Stimulated activated CD4-positive, alpha-beta T cell treated with anti-CD3 and anti-CD28 coated beads, TNF-alpha, amount 100 ng/mL, for 4 hours (primary cell): Measurements from ENCODE around the gene PRKAG2.
A peak's percentile ranks its signal among the peaks of the same experiment; 100 is the strongest.

ENCODE experiments used
- DNase-seq, 3 experiments: peaks; one replicate each; pipeline ENCODE4 v3.0.0-alpha.2; 2020; ENCODE audit warnings: low read depth in 3 of 3

The PRKAG2 gene

GRCh38 chr7:151727579-151728285 lies 149.2 kb downstream of the PRKAG2 start:
- peak; percentile 11 to 32 (median 21) for DNase-seq

GRCh38 chr7:151726652-151727578 lies 150.0 kb downstream of the PRKAG2 start:
- DNase-seq: no peak

- DNase-seq: no peak
Observed at GRCh38 chr7:151725844-151726651, 150.9 kb downstream of the PRKAG2 start.

- DNase-seq: no peak
Observed at GRCh38 chr7:151724920-151725584, 151.9 kb downstream of the PRKAG2 start.

GRCh38 chr7:151724250-151724915 lies 152.5 kb downstream of the PRKAG2 start:
- no peak for DNase-seq

- DNase-seq: no peak
Observed at GRCh38 chr7:151723321-151723720, 153.6 kb downstream of the PRKAG2 start.

GRCh38 chr7:151722533-151722932 lies 154.4 kb downstream of the PRKAG2 start:
- DNase-seq: no peak

- DNase-seq: no peak
Observed at GRCh38 chr7:151721694-151722093, 155.2 kb downstream of the PRKAG2 start.

- DNase-seq: no peak
Observed at GRCh38 chr7:151721236-151721635, 155.7 kb downstream of the PRKAG2 start.

GRCh38 chr7:151720280-151720679 lies 156.6 kb downstream of the PRKAG2 start:
- no peak for DNase-seq

- no peak for DNase-seq
Observed at GRCh38 chr7:151719897-151720242, 157.0 kb downstream of the PRKAG2 start.

GRCh38 chr7:151719031-151719896 lies 157.7 kb downstream of the PRKAG2 start:
- no peak for DNase-seq

- DNase-seq: no peak
Observed at GRCh38 chr7:151717918-151718317, 159.0 kb downstream of the PRKAG2 start.

GRCh38 chr7:151717415-151717814 lies 159.5 kb downstream of the PRKAG2 start:
- no peak for DNase-seq

GRCh38 chr7:151716323-151716722 lies 160.6 kb downstream of the PRKAG2 start:
- no peak for DNase-seq

- DNase-seq: no peak
Observed at GRCh38 chr7:151715666-151716315, 161.1 kb downstream of the PRKAG2 start.

- DNase-seq: no peak
Observed at GRCh38 chr7:151714201-151714600, 162.7 kb downstream of the PRKAG2 start.

- DNase-seq: no peak
Observed at GRCh38 chr7:151712810-151713125, 164.1 kb downstream of the PRKAG2 start.

GRCh38 chr7:151711906-151712809 lies 164.8 kb downstream of the PRKAG2 start:
- DNase-seq: no peak
